Muscle layer of duodenum (tissue), 2 donors: ENCODE data around the gene CTDP1.
"Not testable (repeated sequence)": the region's sequence is repeated elsewhere in the genome, so short reads cannot be mapped to it uniquely, and the experiment has no call there.

Experiments
- H3K27ac ChIP-seq: one replicate; pipeline ENCODE4 v1.7.0; 2013; ENCODE audit warnings: mild to moderate bottlenecking, low read length
- H3K27me3 ChIP-seq: one replicate; pipeline ENCODE4 v1.7.0; 2013; ENCODE audit warnings: low read depth, mild to moderate bottlenecking, control low read depth, low read length
- H3K36me3 ChIP-seq, 2 donors: one replicate each; pipeline ENCODE4 v1.7.0; 2013; ENCODE audit warnings: low read length in 2 of 2, control low read depth in 1 of 2, mild to moderate bottlenecking in 1 of 2; ENCODE audit not compliant: insufficient read depth in 2 of 2, control insufficient read depth in 1 of 2
- H3K4me1 ChIP-seq, 2 donors: one replicate each; pipeline ENCODE4 v1.7.0; 2013; ENCODE audit warnings: low read length in 2 of 2, mild to moderate bottlenecking in 2 of 2, control low read depth in 1 of 2, moderate library complexity in 1 of 2; ENCODE audit not compliant: insufficient read depth in 2 of 2, control insufficient read depth in 1 of 2
- H3K4me3 ChIP-seq, 2 donors: one replicate each; pipeline ENCODE4 v1.7.0; 2013; ENCODE audit warnings: low read length in 2 of 2, low read depth in 1 of 2, mild to moderate bottlenecking in 1 of 2
- H3K9me3 ChIP-seq, 2 donors: one replicate each; pipeline ENCODE4 v1.7.0; 2013; ENCODE audit warnings: low read length in 2 of 2, control low read depth in 1 of 2, mild to moderate bottlenecking in 1 of 2; ENCODE audit not compliant: control insufficient read depth in 1 of 2
- donor health status: healthy.

The CTDP1 gene

DNA sequence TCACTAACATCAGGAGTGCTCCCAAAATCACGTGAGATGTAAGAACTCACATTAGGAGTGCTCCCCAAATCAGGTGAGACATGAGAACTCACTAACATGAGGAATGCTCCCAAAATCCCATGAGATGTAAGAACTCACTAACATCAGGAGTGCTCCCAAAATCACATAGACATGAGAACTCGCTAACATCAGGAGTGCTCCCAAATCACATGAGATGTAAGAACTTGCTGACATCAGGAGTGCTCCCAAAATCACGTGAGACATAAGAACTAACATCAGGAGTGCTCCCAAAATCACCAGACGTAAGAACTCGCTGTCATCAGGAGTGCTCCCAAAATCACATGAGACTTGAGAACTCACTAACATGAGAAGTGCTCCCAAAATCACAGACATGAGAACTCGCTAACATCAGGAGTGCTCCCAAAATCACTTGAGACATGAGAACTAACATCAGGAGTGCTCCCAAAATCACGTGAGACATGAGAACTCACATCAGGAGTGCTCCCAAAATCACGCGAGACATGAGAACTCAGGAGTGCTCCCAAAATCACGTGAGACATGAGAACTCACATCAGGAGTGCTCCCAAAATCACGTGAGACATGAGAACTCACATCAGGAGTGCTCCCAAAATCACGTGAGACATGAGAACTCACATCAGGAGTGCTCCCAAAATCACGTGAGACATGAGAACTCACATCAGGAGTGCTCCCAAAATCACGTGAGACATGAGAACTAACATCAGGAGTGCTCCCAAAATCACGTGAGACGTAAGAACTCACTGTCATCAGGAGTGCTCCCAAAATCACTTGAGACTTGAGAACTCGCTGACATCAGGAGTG is 52.5 kb downstream of the CTDP1 start:
- not testable (repeated sequence) for H3K4me3 ChIP-seq, H3K27me3 ChIP-seq, H3K9me3 ChIP-seq, H3K27ac ChIP-seq, H3K4me1 ChIP-seq
- H3K36me3 ChIP-seq: peaks cover 45 to 92% of the 10 kb centered on the region in 2 donors

DNA sequence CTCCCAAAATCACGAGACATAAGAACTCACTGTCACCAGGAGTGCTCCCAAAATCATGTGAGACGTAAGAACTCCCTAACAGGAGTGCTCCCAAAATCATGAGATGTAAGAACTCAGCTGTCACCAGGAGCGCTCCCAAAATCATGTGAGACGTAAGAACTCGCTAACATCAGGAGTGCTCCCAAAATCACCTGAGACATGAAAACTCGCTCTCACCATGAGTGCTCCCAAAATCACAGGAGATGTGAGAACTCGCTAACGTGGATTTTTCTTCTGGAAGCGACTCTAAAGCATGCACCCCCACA is 53.1 kb downstream of the CTDP1 start:
- H3K36me3 ChIP-seq: peaks cover 45 to 92% of the 10 kb centered on the region in 2 donors
- H3K4me1 ChIP-seq: no peaks in the 10 kb centered on the region
- H3K27me3 ChIP-seq: no peaks in the 10 kb centered on the region
- no peak overlapping the region for H3K4me3 ChIP-seq
- H3K27ac ChIP-seq: no peak overlapping the region
- H3K9me3 ChIP-seq: peaks cover 0 to 5% of the 10 kb centered on the region in 2 donors

DNA sequence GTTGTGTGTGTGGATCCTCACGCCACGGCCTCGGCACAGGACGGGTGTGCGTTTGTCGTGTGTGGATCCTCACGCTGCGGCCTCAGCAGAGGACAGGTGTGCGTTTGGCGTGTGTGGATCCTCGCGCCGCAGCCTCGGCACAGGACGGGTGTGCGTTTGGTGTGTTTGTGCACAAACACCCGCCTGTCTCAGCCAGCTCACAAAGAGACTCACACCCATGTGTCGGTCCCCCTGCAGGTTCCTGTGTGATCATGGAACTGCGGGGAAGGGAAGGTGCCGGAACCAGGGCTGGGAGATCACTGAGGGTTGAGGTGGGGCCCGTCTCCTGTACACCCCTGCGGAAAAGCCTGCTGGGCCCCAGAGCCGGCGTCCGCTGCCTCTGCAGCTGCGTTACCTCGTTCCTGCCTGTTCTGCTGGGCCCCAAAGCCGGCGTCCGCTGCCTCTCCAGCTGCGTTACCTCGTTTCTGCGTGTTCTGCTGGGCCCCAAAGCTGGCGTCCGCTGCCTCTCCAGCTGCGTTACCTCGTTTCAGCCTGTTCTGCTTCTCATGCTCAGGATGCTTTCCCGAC is 53.6 kb downstream of the CTDP1 start:
- H3K27me3 ChIP-seq: no peaks in the 10 kb centered on the region
- peaks cover 0 to 5% of the 10 kb centered on the region in 2 donors for H3K9me3 ChIP-seq
- H3K4me1 ChIP-seq: no peaks in the 10 kb centered on the region
- no peak overlapping the region for H3K27ac ChIP-seq
- no peak overlapping the region for H3K4me3 ChIP-seq
- H3K36me3 ChIP-seq: peaks cover 45 to 93% of the 10 kb centered on the region in 2 donors

DNA sequence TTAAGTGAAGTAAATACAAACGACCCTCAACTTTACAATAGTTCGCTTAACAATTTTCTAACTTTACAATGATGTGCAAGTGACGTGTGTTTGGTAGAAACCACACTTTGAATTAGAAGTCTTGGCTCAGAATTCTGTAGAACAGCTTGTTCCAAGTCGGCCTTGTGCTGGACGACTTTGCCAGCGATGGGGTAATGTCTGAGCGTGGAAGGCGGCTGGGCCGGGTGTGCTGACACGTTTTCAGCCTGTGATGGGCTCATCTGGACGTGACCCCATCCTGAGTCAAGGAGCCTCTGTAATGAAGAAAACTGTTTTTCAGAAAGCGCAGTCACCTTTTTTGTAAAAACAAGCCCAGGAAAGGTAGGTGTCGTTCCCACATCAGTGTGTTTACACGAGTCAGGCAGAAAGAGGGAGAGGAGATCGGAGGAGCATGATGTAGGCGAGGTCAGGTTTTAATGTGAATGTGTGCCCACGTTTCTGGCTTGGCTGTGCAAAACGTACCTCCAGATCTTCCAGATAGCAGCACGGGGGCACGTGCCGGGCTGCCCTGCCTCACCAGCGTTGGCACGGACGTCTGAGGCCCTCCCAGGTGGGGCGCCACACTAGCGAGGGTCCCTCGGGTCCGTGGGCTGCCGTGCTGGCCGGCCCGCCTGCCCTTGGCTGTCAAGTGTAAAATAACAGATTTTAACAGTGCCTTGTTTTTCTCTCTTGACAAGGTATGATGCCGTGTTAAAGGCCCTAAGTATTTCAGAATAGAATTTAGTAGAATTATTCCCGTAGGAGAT is 54.6 kb downstream of the CTDP1 start:
- peaks cover 0 to 5% of the 10 kb centered on the region in 2 donors for H3K9me3 ChIP-seq
- H3K27ac ChIP-seq: no peak overlapping the region
- H3K4me1 ChIP-seq: no peaks in the 10 kb centered on the region
- no peak overlapping the region for H3K4me3 ChIP-seq
- H3K27me3 ChIP-seq: no peaks in the 10 kb centered on the region
- peaks cover 46 to 86% of the 10 kb centered on the region in 2 donors for H3K36me3 ChIP-seq

DNA sequence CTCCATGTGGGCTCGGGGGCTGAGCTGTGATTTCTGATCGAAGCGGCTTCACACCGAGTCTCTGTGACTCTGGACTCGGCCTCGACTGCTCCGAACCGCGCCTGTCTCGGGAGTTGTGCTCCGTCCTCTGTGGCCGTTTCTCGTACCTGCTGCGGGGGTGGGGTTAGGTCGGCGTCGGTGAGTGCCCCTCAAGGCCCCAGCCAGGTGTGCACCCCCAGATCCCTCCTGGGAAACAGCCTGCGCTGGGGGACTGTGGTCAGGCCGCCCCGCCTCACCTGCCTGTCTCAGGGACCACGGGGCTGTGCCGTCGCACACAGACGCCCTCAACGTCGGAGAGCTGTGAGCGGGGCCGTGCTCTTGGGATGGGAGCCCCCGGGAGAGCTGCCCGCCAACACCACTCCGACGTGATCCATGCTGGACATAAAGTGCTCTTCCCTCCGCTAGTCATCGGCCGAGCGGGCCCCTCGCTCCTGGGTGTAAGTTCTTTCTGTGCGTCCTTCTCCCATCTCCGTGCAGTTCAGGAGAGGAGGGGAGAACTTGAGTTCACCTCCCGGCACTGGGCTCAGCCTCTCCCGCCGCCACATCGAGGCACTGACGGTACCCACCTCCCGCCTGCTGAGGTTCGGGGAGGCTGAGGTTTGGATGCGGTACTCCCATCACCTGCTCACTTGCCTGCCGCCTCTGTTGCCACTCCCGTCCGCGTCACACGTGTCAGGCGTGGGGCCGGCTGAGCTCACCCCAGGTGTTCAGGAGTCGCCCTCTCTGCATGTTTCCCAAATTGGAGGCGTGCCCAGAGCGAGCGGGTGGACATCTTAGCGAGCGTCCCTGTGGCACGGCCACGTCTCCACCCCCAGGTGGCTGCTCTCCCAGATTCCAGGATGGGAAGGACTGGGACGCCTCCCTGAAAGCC is 55.7 kb downstream of the CTDP1 start:
- H3K9me3 ChIP-seq: peaks cover 0 to 5% of the 10 kb centered on the region in 2 donors
- no peak overlapping the region for H3K4me3 ChIP-seq
- no peak overlapping the region for H3K27ac ChIP-seq
- no peaks in the 10 kb centered on the region for H3K27me3 ChIP-seq
- H3K4me1 ChIP-seq: no peaks in the 10 kb centered on the region
- H3K36me3 ChIP-seq: peaks cover 35 to 78% of the 10 kb centered on the region in 2 donors

DNA sequence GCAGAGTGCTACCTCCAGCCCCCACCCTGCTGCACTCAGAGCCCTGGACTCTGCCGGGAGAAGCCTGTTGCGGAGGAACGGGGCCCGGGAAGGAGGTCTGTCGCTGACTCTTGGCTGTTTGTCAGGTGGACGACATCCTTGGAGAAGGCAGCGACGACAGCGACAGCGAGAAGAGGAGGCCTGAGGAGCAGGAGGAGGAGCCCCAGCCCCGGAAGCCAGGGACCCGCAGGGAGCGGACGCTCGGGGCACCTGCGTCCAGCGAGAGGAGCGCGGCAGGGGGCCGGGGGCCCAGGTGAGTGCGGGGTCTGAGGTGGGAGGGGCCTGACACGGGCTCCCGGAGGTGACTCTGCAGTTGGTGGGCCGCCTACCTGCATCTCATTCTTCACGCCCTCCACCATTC is 56.6 kb downstream of the CTDP1 start:
- Histone ChIP-seq H3K27ac (no peak overlapping the region), H3K4me3 (no peak overlapping the region), H3K27me3 (no peaks in the 10 kb centered on the region), H3K4me1 (no peaks in the 10 kb centered on the region), H3K36me3 (peaks cover 27 to 78% of the 10 kb centered on the region in 2 donors), H3K9me3 (peaks cover 0 to 3% of the 10 kb centered on the region in 2 donors)

DNA sequence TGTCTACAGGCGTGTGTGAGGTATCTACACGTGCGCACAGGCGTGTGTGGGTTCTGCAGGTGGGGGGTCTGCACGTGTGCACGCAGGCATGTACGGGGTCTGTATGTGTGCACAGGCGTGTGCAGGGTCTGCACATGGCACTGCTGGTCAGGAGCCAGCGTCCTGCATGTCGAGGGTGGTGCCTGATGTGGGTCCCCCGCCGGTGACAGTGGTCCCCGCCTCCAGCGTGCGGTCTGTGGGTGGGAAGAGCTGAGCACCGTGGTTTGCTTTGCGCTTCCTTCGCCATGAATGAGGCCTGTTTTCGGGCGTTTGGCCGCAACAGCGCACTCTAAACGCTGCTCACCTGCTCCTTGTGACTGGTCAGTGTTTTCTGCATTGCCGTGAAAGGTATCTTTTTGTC is 57.2 kb downstream of the CTDP1 start:
- no peaks in the 10 kb centered on the region for H3K27me3 ChIP-seq
- H3K27ac ChIP-seq: no peak overlapping the region
- no peak overlapping the region for H3K4me3 ChIP-seq
- no peaks in the 10 kb centered on the region for H3K4me1 ChIP-seq
- H3K9me3 ChIP-seq: no peaks in the 10 kb centered on the region
- H3K36me3 ChIP-seq: peaks cover 27 to 78% of the 10 kb centered on the region in 2 donors

DNA sequence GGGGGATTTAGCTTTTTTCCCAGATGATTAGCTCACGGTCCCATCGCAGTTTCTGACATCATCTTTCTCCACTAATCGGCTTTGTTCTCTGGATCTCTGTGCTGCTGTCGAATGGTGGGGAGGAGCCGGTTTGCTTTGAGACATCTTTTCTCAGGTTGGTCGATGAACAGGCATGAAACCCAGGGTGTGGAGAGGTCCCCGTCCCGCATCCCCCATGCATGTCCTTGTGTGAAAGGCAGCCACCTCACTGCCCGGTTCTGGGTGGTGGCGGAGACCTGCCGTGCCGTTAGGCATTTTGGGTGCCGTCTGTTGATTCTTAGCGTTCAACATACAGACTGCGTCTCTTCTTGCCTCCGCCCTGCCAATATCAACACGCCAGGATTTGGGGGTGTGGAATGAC is 57.8 kb downstream of the CTDP1 start:
- no peak overlapping the region for H3K4me3 ChIP-seq
- peaks cover 24 to 79% of the 10 kb centered on the region in 2 donors for H3K36me3 ChIP-seq
- H3K27ac ChIP-seq: no peak overlapping the region
- no peaks in the 10 kb centered on the region for H3K27me3 ChIP-seq
- no peaks in the 10 kb centered on the region for H3K4me1 ChIP-seq
- H3K9me3 ChIP-seq: no peaks in the 10 kb centered on the region

DNA sequence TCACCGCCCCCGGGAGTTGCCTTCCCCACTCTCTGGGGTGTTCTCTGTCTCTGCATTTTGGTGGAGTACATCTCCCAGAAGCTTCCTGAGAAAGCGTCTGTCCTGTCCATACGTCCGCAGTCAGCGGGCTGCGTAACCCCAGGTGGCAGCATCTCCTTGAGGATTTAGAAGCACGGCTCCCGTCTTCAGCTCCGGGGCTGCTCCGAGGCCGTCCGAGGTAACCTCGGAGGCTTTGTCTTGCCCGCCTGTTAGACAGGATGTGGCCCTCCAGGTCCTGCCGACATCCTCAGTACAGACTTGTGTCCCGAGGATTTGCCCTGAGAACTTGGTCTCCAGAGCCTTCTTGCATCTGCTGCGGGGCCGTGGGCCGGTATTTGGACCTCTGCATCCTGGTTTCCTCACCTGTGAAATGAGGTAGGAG is 58.4 kb downstream of the CTDP1 start:
- peaks cover 24 to 79% of the 10 kb centered on the region in 2 donors for H3K36me3 ChIP-seq
- H3K27ac ChIP-seq: no peak overlapping the region
- H3K4me1 ChIP-seq: no peaks in the 10 kb centered on the region
- no peak overlapping the region for H3K4me3 ChIP-seq
- no peaks in the 10 kb centered on the region for H3K27me3 ChIP-seq
- no peaks in the 10 kb centered on the region for H3K9me3 ChIP-seq

DNA sequence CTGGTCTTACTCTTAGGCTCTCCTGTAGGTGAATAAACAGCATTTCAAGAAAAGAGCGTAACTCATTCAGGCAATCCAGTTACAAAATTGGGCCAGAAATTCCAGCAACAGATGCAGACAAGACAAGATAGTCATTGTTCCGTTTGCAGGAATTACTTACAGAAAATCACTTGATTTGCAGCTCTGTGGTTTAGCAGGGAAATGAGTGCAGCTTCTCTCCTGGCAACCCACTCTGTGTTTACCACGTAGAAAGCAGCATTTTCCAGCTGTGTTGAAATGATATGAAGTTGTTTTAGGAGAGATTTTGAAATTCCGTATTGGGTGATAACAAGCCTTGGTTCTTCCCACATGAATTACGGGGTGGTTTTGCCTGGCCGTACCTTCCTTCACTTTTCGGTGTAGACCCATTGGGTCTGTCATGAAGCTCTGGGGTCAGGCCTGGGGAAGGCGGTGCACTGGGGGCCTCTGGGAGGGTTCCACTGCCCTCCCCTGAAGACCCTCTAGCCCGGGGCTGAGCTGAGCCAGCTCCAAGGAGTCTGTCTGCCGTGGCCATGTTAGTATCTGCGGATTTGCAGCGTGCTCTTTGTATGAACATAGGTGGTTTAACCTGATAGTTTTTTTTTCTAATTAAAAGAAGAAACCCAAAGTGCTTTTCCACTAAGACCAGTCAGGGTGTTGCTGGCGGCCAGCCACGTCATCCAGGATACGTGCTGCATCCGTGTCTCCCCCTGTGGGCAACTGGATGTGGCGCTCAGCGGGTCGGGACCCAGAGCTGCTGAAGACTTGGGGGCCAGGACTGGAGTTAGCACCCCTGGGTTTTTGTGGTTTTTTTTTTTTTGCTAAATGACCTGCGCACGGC is 59.2 kb downstream of the CTDP1 start:
- H3K27ac ChIP-seq: no peak overlapping the region
- H3K27me3 ChIP-seq: no peaks in the 10 kb centered on the region
- H3K9me3 ChIP-seq: no peaks in the 10 kb centered on the region
- H3K4me1 ChIP-seq: no peaks in the 10 kb centered on the region
- peaks cover 24 to 78% of the 10 kb centered on the region in 2 donors for H3K36me3 ChIP-seq
- H3K4me3 ChIP-seq: no peak overlapping the region
